Measurements from ENCODE around the gene FNDC8.
"Not testable (repeated sequence)": the region's sequence is repeated elsewhere in the genome, so short reads cannot be mapped to it uniquely, and the experiment has no call there.

Gene FNDC8

GRCh38 chr17:35104844-35105450, 16.5 kb upstream of the FNDC8 start:
- DNase-seq: no peak
- no peaks in the 10 kb centered on the region for H3K9me3 Mint-ChIP-seq
- no peak overlapping the region for H3K4me3 Mint-ChIP-seq
- peaks cover 17% of the 10 kb centered on the region for H3K36me3 Mint-ChIP-seq (ENCODE audit: insufficient read depth)
- H3K27ac Mint-ChIP-seq: peak overlapping the region in 1 of 2 donors; percentile 49
- H3K4me1 Mint-ChIP-seq (ENCODE audit: low read depth in 2 of 2): peaks cover 0 to 9% of the 10 kb centered on the region in 2 donors
- H3K27me3 Mint-ChIP-seq: no peaks in the 10 kb centered on the region
- ATAC-seq (replicated peaks): no peak

GRCh38 chr17:35110791-35111190, 10.6 kb upstream of the FNDC8 start:
- H3K27ac Mint-ChIP-seq; ATAC-seq (replicated peaks); H3K4me3 Mint-ChIP-seq; H3K27me3 Mint-ChIP-seq; DNase-seq; H3K9me3 Mint-ChIP-seq: not testable (repeated sequence)
- H3K4me1 Mint-ChIP-seq (ENCODE audit: low read depth in 2 of 2): peaks cover 1 to 19% of the 10 kb centered on the region in 2 donors
- peaks cover 13% of the 10 kb centered on the region for H3K36me3 Mint-ChIP-seq (ENCODE audit: insufficient read depth)

GRCh38 chr17:35116845-35117244, 4.6 kb upstream of the FNDC8 start:
- no peaks in the 10 kb centered on the region for H3K9me3 Mint-ChIP-seq
- no peaks in the 10 kb centered on the region for H3K27me3 Mint-ChIP-seq
- no peak for ATAC-seq (replicated peaks)
- no peak overlapping the region for H3K4me3 Mint-ChIP-seq
- peak overlapping the region in 1 of 2 donors; percentile 45 for H3K27ac Mint-ChIP-seq
- peaks cover 32 to 43% of the 10 kb centered on the region in 2 donors for H3K4me1 Mint-ChIP-seq (ENCODE audit: low read depth in 2 of 2)
- H3K36me3 Mint-ChIP-seq (ENCODE audit: insufficient read depth): peaks cover 25% of the 10 kb centered on the region
- DNase-seq: no peak

GRCh38 chr17:35117984-35118383, 3.4 kb upstream of the FNDC8 start:
- H3K4me1 Mint-ChIP-seq (ENCODE audit: low read depth in 2 of 2): peaks cover 32 to 38% of the 10 kb centered on the region in 2 donors
- H3K27me3 Mint-ChIP-seq: no peaks in the 10 kb centered on the region
- H3K27ac Mint-ChIP-seq: peak overlapping the region; percentile 66 to 91
- peaks cover 25% of the 10 kb centered on the region for H3K36me3 Mint-ChIP-seq (ENCODE audit: insufficient read depth)
- DNase-seq: peak in 2 of 3 experiments; percentile 14
- H3K4me3 Mint-ChIP-seq: peak overlapping the region; percentile 88 to 92
- ATAC-seq (replicated peaks): peak; percentile 14
- no peaks in the 10 kb centered on the region for H3K9me3 Mint-ChIP-seq

- Mint-ChIP-seq H3K9me3 (no peaks in the 10 kb centered on the region), H3K27ac (peak within 1 kb of the TSS; percentile 91 to 93), H3K36me3 (ENCODE audit: insufficient read depth) (peaks cover 25% of the 10 kb centered on the region), H3K4me3 (peak within 1 kb of the TSS; percentile 88 to 92), H3K27me3 (no peaks in the 10 kb centered on the region), H3K4me1 (ENCODE audit: low read depth in 2 of 2) (peaks cover 32 to 37% of the 10 kb centered on the region in 2 donors)
- ATAC-seq (replicated peaks) (peak; percentile 91), DNase-seq (peak; percentile 70 to 82 (median 77))
Observed at GRCh38 chr17:35119370-35120165, 1.8 kb upstream of the FNDC8 start, which contains the start of gene RAD51D. RAD51D (minus strand) TSS chr17:35119860; CDS start chr17:35119613, 247 bp downstream.

GRCh38 chr17:35127751-35128514, 6.5 kb downstream of the FNDC8 start:
- Mint-ChIP-seq H3K9me3 (no peaks in the 10 kb centered on the region), H3K4me1 (ENCODE audit: low read depth in 2 of 2) (no peaks in the 10 kb centered on the region), H3K27ac (peak overlapping the region in 1 of 2 donors; percentile 5), H3K4me3 (no peak overlapping the region), H3K36me3 (ENCODE audit: insufficient read depth) (peaks cover 3% of the 10 kb centered on the region), H3K27me3 (no peaks in the 10 kb centered on the region)
- DNase-seq: no peak
- ATAC-seq (replicated peaks): no peak

GRCh38 chr17:35129154-35129972, 7.9 kb downstream of the FNDC8 start:
- DNase-seq (no peak), ATAC-seq (replicated peaks) (no peak)
- Mint-ChIP-seq H3K27ac (no peak overlapping the region), H3K4me3 (no peak overlapping the region), H3K9me3 (no peaks in the 10 kb centered on the region), H3K4me1 (ENCODE audit: low read depth in 2 of 2) (peaks cover 0 to 3% of the 10 kb centered on the region in 2 donors), H3K27me3 (no peaks in the 10 kb centered on the region), H3K36me3 (ENCODE audit: insufficient read depth) (peaks cover 12% of the 10 kb centered on the region)

- ATAC-seq (replicated peaks) (no peak), DNase-seq (no peak)
- H3K4me3 Mint-ChIP-seq: no peak overlapping the region
- H3K27me3 Mint-ChIP-seq: no peaks in the 10 kb centered on the region
- H3K4me1 Mint-ChIP-seq (ENCODE audit: low read depth in 2 of 2): peaks cover 0 to 3% of the 10 kb centered on the region in 2 donors
- H3K27ac Mint-ChIP-seq: no peak overlapping the region
- peaks cover 18% of the 10 kb centered on the region for H3K36me3 Mint-ChIP-seq (ENCODE audit: insufficient read depth)
- H3K9me3 Mint-ChIP-seq: no peaks in the 10 kb centered on the region
Observed at GRCh38 chr17:35129973-35130351, 8.5 kb downstream of the FNDC8 start.

- peaks cover 22% of the 10 kb centered on the region for H3K36me3 Mint-ChIP-seq (ENCODE audit: insufficient read depth)
- no peak overlapping the region for H3K27ac Mint-ChIP-seq
- H3K27me3 Mint-ChIP-seq: no peaks in the 10 kb centered on the region
- ATAC-seq (replicated peaks): no peak
- H3K9me3 Mint-ChIP-seq: no peaks in the 10 kb centered on the region
- DNase-seq: no peak
- peaks cover 0 to 3% of the 10 kb centered on the region in 2 donors for H3K4me1 Mint-ChIP-seq (ENCODE audit: low read depth in 2 of 2)
- no peak overlapping the region for H3K4me3 Mint-ChIP-seq
Observed at GRCh38 chr17:35130392-35130791, 9.0 kb downstream of the FNDC8 start.

- Mint-ChIP-seq H3K27me3 (no peaks in the 10 kb centered on the region), H3K27ac (no peak overlapping the region), H3K36me3 (ENCODE audit: insufficient read depth) (peaks cover 27% of the 10 kb centered on the region), H3K4me3 (no peak overlapping the region), H3K4me1 (ENCODE audit: low read depth in 2 of 2) (peaks cover 0 to 3% of the 10 kb centered on the region in 2 donors), H3K9me3 (no peaks in the 10 kb centered on the region)
- ATAC-seq (replicated peaks) (no peak), DNase-seq (no peak)
Observed at GRCh38 chr17:35132099-35132498, 10.7 kb downstream of the FNDC8 start.

GRCh38 chr17:35132816-35133550, 11.6 kb downstream of the FNDC8 start:
- peaks cover 0 to 3% of the 10 kb centered on the region in 2 donors for H3K4me1 Mint-ChIP-seq (ENCODE audit: low read depth in 2 of 2)
- ATAC-seq (replicated peaks) (no peak), DNase-seq (no peak)
- H3K36me3 Mint-ChIP-seq (ENCODE audit: insufficient read depth): peaks cover 27% of the 10 kb centered on the region
- no peaks in the 10 kb centered on the region for H3K27me3 Mint-ChIP-seq
- no peak overlapping the region for H3K4me3 Mint-ChIP-seq
- H3K9me3 Mint-ChIP-seq: no peaks in the 10 kb centered on the region
- H3K27ac Mint-ChIP-seq: peak overlapping the region in 1 of 2 donors; percentile 63

- H3K27me3 Mint-ChIP-seq: no peaks in the 10 kb centered on the region
- peaks cover 34% of the 10 kb centered on the region for H3K36me3 Mint-ChIP-seq (ENCODE audit: insufficient read depth)
- ATAC-seq (replicated peaks) (no peak), DNase-seq (no peak)
- no peak overlapping the region for H3K27ac Mint-ChIP-seq
- H3K9me3 Mint-ChIP-seq: no peaks in the 10 kb centered on the region
- H3K4me3 Mint-ChIP-seq: no peak overlapping the region
- peaks cover 3 to 4% of the 10 kb centered on the region in 2 donors for H3K4me1 Mint-ChIP-seq (ENCODE audit: low read depth in 2 of 2)
Observed at GRCh38 chr17:35135322-35135721, 13.9 kb downstream of the FNDC8 start.

All from effector memory CD8-positive, alpha-beta T cell (primary cell).